Dedifferentiated amniotic fluid mesenchymal stem cell (primary cell): ENCODE measurements around the gene LCN12.
"Not testable (repeated sequence)": the region's sequence is repeated elsewhere in the genome, so short reads cannot be mapped to it uniquely, and the experiment has no call there.

Experiments used
- DNase-seq: peaks from one replicate; pipeline ENCODE4 v3.0.0-alpha.2; 2016; ENCODE audit errors: extremely low spot score

The LCN12 gene

GRCh38 chr9:136990242-136990911, 38.3 kb downstream of the LCN12 start:
- no peak for DNase-seq

- peak; percentile 83 for DNase-seq
Measured at GRCh38 chr9:136991993-136992818, 40.1 kb downstream of the LCN12 start, which contains the start of gene PAXX. Gene PAXX, plus strand, starts transcription at chr9:136992422. Its CDS starts 22 bp downstream, at chr9:136992444.

GRCh38 chr9:136992819-136993369, 40.8 kb downstream of the LCN12 start:
- no peak for DNase-seq

GRCh38 chr9:136994180-136994887, 42.3 kb downstream of the LCN12 start:
- DNase-seq: no peak

- no peak for DNase-seq
Measured at GRCh38 chr9:136994888-136995230, 42.8 kb downstream of the LCN12 start.

GRCh38 chr9:136995362-136995761, 43.3 kb downstream of the LCN12 start:
- no peak for DNase-seq

- DNase-seq: no peak
Measured at GRCh38 chr9:136995772-136996311, 43.8 kb downstream of the LCN12 start.

GRCh38 chr9:136996361-136997292, 44.6 kb downstream of the LCN12 start, which contains the start of gene CLIC3:
Gene CLIC3, minus strand, starts transcription at chr9:136996568. Its CDS starts 25 bp downstream, at chr9:136996543.
- no peak for DNase-seq

- DNase-seq: no peak
Measured at GRCh38 chr9:136997371-136997770, 45.3 kb downstream of the LCN12 start.

GRCh38 chr9:136997830-136998234, 45.8 kb downstream of the LCN12 start:
- DNase-seq: no peak

- peak; percentile 32 for DNase-seq
Measured at GRCh38 chr9:137000177-137000930, 48.3 kb downstream of the LCN12 start.

- no peak for DNase-seq
Measured at GRCh38 chr9:137001857-137002645, 50.0 kb downstream of the LCN12 start.

GRCh38 chr9:137002646-137003041, 50.6 kb downstream of the LCN12 start:
- DNase-seq: no peak

- not testable (repeated sequence) for DNase-seq
Measured at GRCh38 chr9:137004285-137004684, 52.2 kb downstream of the LCN12 start.
